ENCODE data around the gene RNF227.

- TF ChIP-seq POLR2AphosphoS5 (IDR thresholded peaks at IDR 0.05; ENCODE audit: low read depth, low read length): no peak
- TF ChIP-seq SIN3A (IDR thresholded peaks at IDR 0.05; ENCODE audit: borderline replicate concordance, insufficient read depth, low read length): no peak
- TF ChIP-seq TAF1 (IDR thresholded peaks at IDR 0.05; ENCODE audit: borderline replicate concordance, insufficient read depth, low read length): no peak
- no peak for TF ChIP-seq REST (IDR thresholded peaks at IDR 0.05; ENCODE audit: insufficient read depth in 1 of 2, low read depth in 2 of 2, low read length in 2 of 2)
- no peak for TF ChIP-seq FOXP2 (optimal IDR thresholded peaks at IDR 0.05; ENCODE audit: borderline replicate concordance, extremely low read depth, extremely low read length, insufficient read depth)
Observed at GRCh38 chr17:7897773-7898172, 18.3 kb downstream of the RNF227 start.
